Heart left ventricle (tissue), 16 donors: ENCODE data around the gene MOGAT3. TPM values are rescaled to one million over a fixed set of nuclear protein-coding genes. Genes with fewer than 3 reads are reported as not detected.

Experiments
- ATAC-seq, 4 donors: fragments of 200-7000 bp; cut with Tn5 transposase; one replicate each; pipeline ENCODE4 v1.9.1; 2020 to 2022; ENCODE audit warnings: moderate library complexity in 4 of 4, mild to moderate bottlenecking in 3 of 4, moderate number of reproducible peaks in 1 of 4
- DNase-seq, 5 donors: peaks; one replicate each; pipeline ENCODE4 v3.0.0-alpha.2; 2020
- H3K27ac ChIP-seq, 12 donors: fragments of 200-600 bp; sonication (generic) in 4 of 12; one replicate each; pipeline versions ENCODE4 v1.5.0 to v1.8.0; 2016 to 2022; ENCODE audit warnings: mild to moderate bottlenecking in 2 of 12
- H3K27me3 ChIP-seq, 9 donors: fragments of 200-600 bp; sonication (generic) in 2 of 9; one replicate each; pipeline versions ENCODE4 v1.5.1 to v1.8.0; 2016 to 2022; ENCODE audit warnings: mild to moderate bottlenecking in 3 of 9
- H3K36me3 ChIP-seq, 9 donors: fragments of 200-600 bp; sonication (generic) in 2 of 9; one replicate each; pipeline versions ENCODE4 v1.5.0 to v1.8.0; 2018 to 2022; ENCODE audit warnings: mild to moderate bottlenecking in 2 of 9
- H3K4me1 ChIP-seq, 12 donors: fragments of 200-600 bp; sonication (generic) in 4 of 12; one replicate each; pipeline versions ENCODE4 v1.5.0 to v1.8.0; 2016 to 2022; ENCODE audit warnings: mild to moderate bottlenecking in 3 of 12
- H3K4me3 ChIP-seq, 12 donors: fragments of 200-600 bp; sonication (generic) in 4 of 12; one replicate each; pipeline versions ENCODE4 v1.5.0 to v1.8.0; 2017 to 2022; ENCODE audit warnings: mild to moderate bottlenecking in 9 of 12, moderate library complexity in 4 of 12
- H3K9me3 ChIP-seq, 12 donors: fragments of 200-600 bp; sonication (generic) in 4 of 12; one replicate each; pipeline versions ENCODE4 v1.5.0 to v1.8.0; 2016 to 2022; ENCODE audit warnings: mild to moderate bottlenecking in 1 of 12
- CTCF ChIP-seq, 12 donors: fragments of 200-600 bp; sonication (generic) in 4 of 12; IDR thresholded peaks; one replicate each; pipeline versions ENCODE4 v1.5.0 to v1.8.0; 2018 to 2022; ENCODE audit warnings: antibody characterized with exemption in 12 of 12, mild to moderate bottlenecking in 5 of 12
- POLR2A ChIP-seq, 2 donors: fragments of 450-650 bp; IDR thresholded peaks; one replicate each; pipeline ENCODE4 v1.6.1; 2017; ENCODE audit warnings: antibody characterized with exemption in 2 of 2, mild to moderate bottlenecking in 2 of 2, moderate library complexity in 2 of 2
- WGBS, 4 donors: extraction: QIAGEN DNeasy Blood & Tissue Kit in 2 of 4; methylation state at CpG; one replicate each; pipeline versions ENCODE4 v1.1.5 to v1.1.7; 2013 to 2018; 5-methylcytosine and 5-hydroxymethylcytosine counted together
- intact Hi-C, 10 donors: fragments of 100-400 bp; cut with DNase I; formaldehyde crosslinking; loops; one replicate each; pipeline versions ENCODE4 v1.11.1 to v1.14.2; 2022
- polyA plus RNA-seq, 2 donors: library from polyadenylated mRNA; stranded (reverse); fragments of 200-250 nt; gene quantifications; one replicate each; pipeline ENCODE4 v1.2.3, GENCODE V29; 2013
- total RNA-seq, 9 donors: library from RNA; depleted of rRNA in 2 of 9; stranded (reverse); fragments of >200 nt in 2 of 9; fragmentation: NEBNext Ultra II Directional in 3 of 9; extraction: Animal tissue kit (Norgen Biotek cat#: 25700) in 3 of 9; gene quantifications; one replicate each; pipeline versions ENCODE4 v1.1.0 to v1.2.4, GENCODE V29; 2016 to 2023
- donor health status: ischemic (EF 13 %, LVEDD 7.1; RV severe dilation, severe dysfunction).
- donor health status: healthy with polysubstance abuse.
- donor health status: DM: no; HTN: yes; CAD: no.
- donor health status: DM: no; HTN: no; CAD: no.
- donor health status: ischemic (EF 25% LVEDD 6.9; RV normal size, moderate dysfunction).
- donor health status: ischemic (EF 25% LVEDD 5.7; RV mildly dilated, moderate dysfunction).
- donor health status: healthy.
- donor health status: DM: yes; HTN: yes; CAD: no.
- donor health status: ischemic (EF 35%, LVEDD 5.7; RV mildly dilated, moderate dysfunction).
- donor health status: nonischemic (EF 11% LVEDD 7.7; RV severe dilation, severe dysfunction).
- donor health status: DM: yes; HTN: yes; CAD: no.
- donor health status: PGD.
- donor health status: ischemic (EF 29% LVEDD 5.4; RV normal size, mild dysfunction).
- donor health status: nonischemic (EF 23%, LVEDD 6.1; RV moderate dilation, normal function).

The MOGAT3 gene
- total and polyA plus RNA-seq, 11 donors = not detected

- TF ChIP-seq POLR2A (IDR thresholded peaks at IDR 0.05) (no peak), CTCF (IDR thresholded peaks at IDR 0.05) (no peak)
- intact Hi-C loops = no loop called here
- H3K9me3 ChIP-seq = no peaks in the 10 kb centered on the region
- peak overlapping the region in 9 of 12 donors; percentile 11 to 50 (median 39) for H3K4me3 ChIP-seq
- H3K27me3 ChIP-seq = peaks cover 33 to 69% (median 48%) of the 10 kb centered on the region in 9 donors
- H3K36me3 ChIP-seq = peaks cover 0 to 28% (median 14%) of the 10 kb centered on the region in 9 donors
- peak overlapping the region in 1 of 12 donors; percentile 18 for H3K27ac ChIP-seq
- 3 to 7% (median 4%) methylated on average over 10 to 71 of the region's 74 CpGs for WGBS, 4 donors
- ATAC-seq (peak in 2 of 4 donors; percentile 35 to 42), DNase-seq (peak in 1 of 5 donors; percentile 69)
- peaks cover 3 to 45% (median 31%) of the 10 kb centered on the region in 12 donors for H3K4me1 ChIP-seq
Measured at GRCh38 chr7:101162551-101163278, 38.1 kb downstream of the MOGAT3 start.

- no peak for TF ChIP-seq CTCF (IDR thresholded peaks at IDR 0.05)
- no peak for TF ChIP-seq POLR2A (IDR thresholded peaks at IDR 0.05)
- Histone ChIP-seq H3K27me3 (peaks cover 27 to 61% (median 39%) of the 10 kb centered on the region in 9 donors), H3K36me3 (peaks cover 0 to 37% (median 19%) of the 10 kb centered on the region in 9 donors), H3K4me1 (peaks cover 3 to 45% (median 31%) of the 10 kb centered on the region in 12 donors), H3K9me3 (no peaks in the 10 kb centered on the region), H3K27ac (no peak overlapping the region), H3K4me3 (peak overlapping the region in 2 of 12 donors; percentile 3 to 47)
- DNase-seq (no peak), ATAC-seq (no peak)
- 78 to 82% (median 82%) methylated on average over 17 of the region's 17 CpGs for WGBS, 4 donors
- intact Hi-C loops = no loop called here
Measured at GRCh38 chr7:101161692-101162471, 39.0 kb downstream of the MOGAT3 start.

- peaks cover 23 to 51% (median 32%) of the 10 kb centered on the region in 9 donors for H3K27me3 ChIP-seq
- no peaks in the 10 kb centered on the region for H3K9me3 ChIP-seq
- TF ChIP-seq POLR2A (IDR thresholded peaks at IDR 0.05) = no peak
- no peak for TF ChIP-seq CTCF (IDR thresholded peaks at IDR 0.05)
- intact Hi-C loops = no loop called here
- H3K4me1 ChIP-seq = peaks cover 3 to 40% (median 29%) of the 10 kb centered on the region in 12 donors
- ATAC-seq = no peak
- H3K4me3 ChIP-seq = no peak overlapping the region
- peaks cover 0 to 39% (median 19%) of the 10 kb centered on the region in 9 donors for H3K36me3 ChIP-seq
- no peak overlapping the region for H3K27ac ChIP-seq
- no peak for DNase-seq
Measured at GRCh38 chr7:101160910-101161309, 39.9 kb downstream of the MOGAT3 start.
